MV-4-11 (cell line): Measurements from ENCODE around the gene CDC34.

Source experiments
- DNase-seq: peaks from one replicate; lab custom pipeline; 2025; lab: John Stamatoyannopoulos, UW

CDC34 gene

DNA sequence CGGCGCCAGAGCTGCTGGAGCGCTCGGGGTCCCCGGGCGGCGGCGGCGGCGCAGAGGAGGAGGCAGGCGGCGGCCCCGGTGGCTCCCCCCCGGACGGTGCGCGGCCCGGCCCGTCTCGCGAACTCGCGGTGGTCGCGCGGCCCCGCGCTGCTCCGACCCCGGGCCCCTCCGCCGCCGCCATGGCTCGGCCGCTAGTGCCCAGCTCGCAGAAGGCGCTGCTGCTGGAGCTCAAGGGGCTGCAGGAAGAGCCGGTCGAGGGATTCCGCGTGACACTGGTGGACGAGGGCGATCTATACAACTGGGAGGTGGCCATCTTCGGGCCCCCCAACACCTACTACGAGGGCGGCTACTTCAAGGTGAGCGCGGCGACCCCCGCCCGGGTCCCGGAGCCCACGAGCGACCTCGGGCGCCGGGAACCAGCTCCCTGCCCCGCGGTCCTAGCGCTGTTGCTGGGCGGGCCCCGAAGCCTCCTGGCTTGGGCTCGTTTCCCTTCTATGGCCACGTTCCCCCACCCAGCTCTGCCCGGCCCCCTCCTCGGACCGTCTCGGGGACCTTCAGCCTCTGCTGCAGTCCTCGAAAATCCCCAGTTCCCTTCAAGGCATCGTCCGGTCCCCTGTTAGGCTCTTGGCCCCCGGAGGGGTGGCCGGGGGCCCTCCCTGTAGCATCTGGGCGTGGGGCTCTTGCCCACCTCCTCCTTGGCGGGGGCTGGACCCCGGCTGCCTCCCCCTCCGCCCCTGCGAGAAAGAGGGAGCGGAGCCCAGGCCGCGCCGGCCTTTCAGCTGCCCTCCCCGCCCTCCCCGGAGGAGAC, at the start of gene CDC34:
Gene CDC34 (plus strand): TSS at position 8 of the 808 bp plus-strand sequence. CDS start 172 bp downstream, at position 180.
- DNase-seq: no peak

GRCh38 chr19:482186-483041, 49.1 kb upstream of the CDC34 start:
- DNase-seq: peak; percentile 56

- no peak for DNase-seq
Measured at GRCh38 chr19:483332-484072, 48.1 kb upstream of the CDC34 start.

DNA sequence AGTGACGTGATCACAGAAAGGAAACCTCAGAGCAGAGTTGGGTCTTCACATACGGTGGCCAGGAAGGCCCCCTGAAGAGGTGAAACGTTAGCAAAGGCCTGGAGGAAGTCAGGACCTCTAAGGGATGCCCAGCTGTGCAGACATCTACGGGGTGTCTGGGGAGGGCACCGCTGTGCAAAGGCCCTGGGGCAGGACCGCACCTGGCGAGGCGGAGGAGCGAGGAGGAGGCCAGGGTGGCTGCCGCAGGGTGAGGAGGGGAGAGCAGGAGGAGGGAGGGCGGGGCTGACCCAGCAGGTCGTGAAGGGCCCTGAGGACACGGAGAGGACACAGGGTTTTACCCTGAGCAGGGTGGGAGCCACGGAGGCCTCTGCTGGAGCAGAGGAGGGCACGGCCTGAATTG, 47.1 kb upstream of the CDC34 start:
- no peak for DNase-seq

DNA sequence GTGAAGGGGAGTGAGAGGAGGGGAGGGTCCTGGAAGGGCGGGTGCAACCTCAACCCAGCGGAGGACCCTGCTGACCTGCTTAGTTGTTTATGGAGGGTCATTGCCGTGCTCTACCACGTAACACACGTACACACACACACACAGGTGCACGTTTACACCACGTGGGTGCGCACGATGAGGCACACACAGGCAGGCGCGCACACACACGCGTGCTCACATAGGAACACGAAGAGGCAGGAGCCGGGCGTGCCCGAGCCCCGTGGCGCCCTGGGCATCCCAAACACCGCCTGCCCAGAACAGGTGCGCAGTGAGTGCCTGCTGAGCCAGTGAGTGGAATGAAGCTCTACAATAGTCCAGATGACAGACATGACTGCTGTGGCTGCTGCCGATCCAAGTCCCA, 46.5 kb upstream of the CDC34 start:
- DNase-seq: no peak

GRCh38 chr19:485583-486236, 45.9 kb upstream of the CDC34 start:
- DNase-seq: no peak

DNA sequence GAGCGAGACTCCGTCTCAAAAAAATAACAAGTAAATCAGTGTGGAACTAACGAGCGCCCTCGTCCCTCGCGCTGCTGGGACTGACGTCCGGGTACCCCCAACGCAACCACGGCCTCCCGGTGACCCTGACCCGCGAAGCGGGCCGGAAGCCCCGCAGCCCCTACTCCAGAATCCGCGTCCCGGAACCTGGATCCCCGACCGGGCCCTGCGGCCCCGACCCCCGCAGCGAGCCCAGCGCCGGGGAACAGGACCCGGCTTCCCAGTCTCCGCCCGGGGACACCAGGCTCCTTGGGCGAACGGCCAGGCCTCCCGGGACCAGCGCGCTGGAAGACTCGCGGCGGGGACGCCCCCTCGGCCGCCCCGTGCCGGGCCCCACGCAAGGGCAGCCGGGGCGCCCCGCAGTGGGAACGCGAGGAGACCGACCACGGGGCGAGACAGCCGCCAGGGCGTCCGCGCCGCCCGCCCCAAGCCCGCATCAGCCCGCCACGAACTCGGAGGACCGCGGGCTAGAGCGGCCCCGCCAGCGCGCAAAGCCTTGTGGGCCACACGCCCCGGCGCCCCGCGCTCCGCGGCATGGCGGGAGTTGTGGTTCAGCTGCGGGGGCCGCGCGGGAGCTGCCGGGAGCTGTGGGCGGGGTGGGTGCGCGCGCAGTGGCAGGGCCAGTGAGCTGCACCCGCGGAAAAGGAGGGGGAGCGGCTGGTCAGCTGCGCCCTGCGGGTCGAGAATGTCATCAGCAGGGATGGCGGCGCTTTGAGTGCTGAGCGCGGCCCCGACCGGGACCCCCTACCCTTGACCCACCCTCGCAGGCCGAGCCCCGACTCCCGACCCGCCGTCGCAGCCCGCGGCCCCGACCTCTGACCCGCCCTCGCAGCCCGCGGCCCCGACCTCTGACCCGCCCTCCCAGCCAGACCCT, 42.8 kb upstream of the CDC34 start:
- DNase-seq: peak; percentile 92

- peak; percentile 50 for DNase-seq
Measured at GRCh38 chr19:489418-490196, 42.0 kb upstream of the CDC34 start.

- DNase-seq: no peak
Measured at GRCh38 chr19:491146-491741, 40.3 kb upstream of the CDC34 start.

DNA sequence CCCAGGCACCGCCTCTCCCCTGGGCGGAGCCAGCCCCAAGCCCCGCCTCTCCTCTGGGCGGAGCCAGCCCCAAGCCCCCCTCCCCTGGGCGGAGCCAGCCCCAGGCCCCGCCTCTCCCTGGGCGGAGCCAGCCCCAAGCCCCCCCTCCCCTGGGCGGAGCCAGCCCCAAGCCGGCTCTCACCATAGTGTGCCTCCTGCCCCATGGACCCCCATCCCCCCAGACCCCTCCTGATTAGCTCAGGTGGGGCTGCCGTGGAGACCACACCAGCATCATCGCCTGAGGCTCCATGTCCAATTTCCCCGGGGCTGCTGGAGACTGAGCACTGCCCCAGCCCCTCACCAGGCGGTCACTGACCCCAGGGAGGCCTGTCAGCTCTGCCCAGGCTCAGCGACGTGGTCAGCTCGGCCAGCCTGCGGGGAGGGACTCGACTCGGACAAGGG, 39.4 kb upstream of the CDC34 start:
- no peak for DNase-seq

DNA sequence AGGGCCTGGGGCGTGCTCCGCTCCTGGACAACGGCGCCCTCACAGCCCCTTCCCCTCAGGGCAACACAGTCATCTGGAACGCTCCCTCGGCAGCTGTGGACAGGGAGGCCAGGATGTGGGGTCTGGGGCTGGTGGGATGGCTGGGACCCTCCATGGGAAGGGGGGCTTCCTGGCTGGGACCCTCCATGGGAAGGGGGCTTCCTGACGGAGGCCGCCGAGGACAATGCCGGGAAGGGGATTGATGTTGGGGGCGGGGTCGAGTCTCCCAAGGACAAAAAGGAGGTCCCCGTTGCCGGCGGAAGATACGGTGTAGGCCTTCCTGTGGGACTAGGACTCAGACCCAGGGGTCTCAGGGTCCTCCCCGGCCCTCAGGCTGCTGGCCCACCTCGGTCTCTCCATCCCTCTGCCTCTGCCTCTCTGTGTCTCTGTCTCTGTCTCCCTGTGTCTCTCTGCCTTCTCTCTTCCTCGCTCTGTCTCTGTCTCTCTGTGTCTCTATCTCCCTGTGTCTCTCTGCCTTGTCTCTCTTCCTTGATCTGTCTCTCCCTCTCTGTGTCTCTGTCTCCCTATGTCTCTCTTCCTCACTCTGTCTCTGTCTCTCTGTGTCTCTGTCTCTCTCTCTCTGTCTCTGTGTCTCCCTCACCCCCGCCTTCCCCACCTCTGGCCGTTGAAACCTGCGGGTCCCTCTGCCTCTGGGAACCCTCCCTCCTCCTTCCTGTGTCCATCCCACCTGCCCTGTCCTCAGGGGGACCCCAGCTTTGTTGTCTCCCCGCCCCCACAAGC, 38.0 kb upstream of the CDC34 start:
- DNase-seq: no peak

- no peak for DNase-seq
Measured at GRCh38 chr19:494171-495080, 37.1 kb upstream of the CDC34 start.

- DNase-seq: no peak
Measured at GRCh38 chr19:495081-495401, 36.5 kb upstream of the CDC34 start.

GRCh38 chr19:495402-496111, 36.0 kb upstream of the CDC34 start:
- no peak for DNase-seq

DNA sequence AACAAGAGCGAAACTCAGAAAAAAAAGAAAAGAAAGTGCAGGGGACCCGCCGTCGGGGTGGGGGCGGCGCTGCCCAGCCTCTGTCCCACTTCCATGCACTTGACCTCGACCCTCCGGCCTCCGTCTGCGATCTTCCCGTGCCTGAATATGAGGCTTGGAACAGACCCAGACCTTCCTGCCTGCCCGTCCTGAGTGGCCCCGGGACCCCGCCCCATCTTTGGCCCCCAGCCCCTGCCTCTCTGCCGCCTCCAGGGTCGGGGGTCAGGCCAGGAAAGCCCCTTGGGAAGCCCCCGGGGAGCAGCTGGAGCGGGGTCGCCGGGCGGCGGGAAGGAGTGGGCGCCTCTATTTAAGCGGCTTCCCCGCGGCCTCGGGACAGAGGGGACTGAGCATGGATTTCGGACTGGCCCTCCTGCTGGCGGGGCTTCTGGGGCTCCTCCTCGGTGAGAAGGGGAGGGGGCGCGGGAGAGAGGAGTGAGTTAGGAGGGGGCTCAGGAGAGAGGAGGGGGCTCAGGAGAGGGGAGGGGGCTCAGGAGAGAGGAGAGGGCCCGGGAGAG, 35.4 kb upstream of the CDC34 start, which contains the start of gene MADCAM1:
Gene MADCAM1 (plus strand): TSS at position 375 of the 554 bp plus-strand sequence. CDS start 14 bp downstream, at position 389.
- no peak for DNase-seq

DNA sequence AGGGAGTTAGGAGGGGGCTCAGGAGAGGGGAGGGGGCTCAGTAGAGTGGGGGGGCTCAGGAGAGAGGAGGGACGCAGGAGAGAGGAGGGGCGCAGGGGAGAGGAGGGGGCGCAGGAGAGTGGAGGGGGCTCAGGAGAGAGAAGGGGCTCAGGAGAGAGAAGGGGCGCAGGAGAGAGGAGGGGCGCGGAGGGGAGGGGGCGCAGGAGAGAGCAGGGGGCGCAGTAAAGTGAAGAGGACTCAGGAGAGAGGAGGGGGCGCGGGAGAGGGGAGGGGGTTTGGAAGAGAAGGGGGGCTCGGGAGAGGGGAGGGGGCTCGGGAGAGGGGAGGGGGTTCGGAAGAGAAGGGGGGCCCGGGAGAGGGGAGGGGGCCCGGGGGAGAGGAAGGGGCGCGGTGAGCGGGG, 34.6 kb upstream of the CDC34 start:
- DNase-seq: no peak

GRCh38 chr19:497491-497868, 34.1 kb upstream of the CDC34 start:
- DNase-seq: no peak
